ENCODE measurements around the gene SMG9. TPM values are rescaled to one million over a fixed set of nuclear protein-coding genes. Genes with fewer than 3 reads are reported as not detected.

Gene SMG9
- polyA plus RNA-seq, 1 of the 3 experiments (the other 2 are of a cell fraction), result 24.3 TPM

DNA sequence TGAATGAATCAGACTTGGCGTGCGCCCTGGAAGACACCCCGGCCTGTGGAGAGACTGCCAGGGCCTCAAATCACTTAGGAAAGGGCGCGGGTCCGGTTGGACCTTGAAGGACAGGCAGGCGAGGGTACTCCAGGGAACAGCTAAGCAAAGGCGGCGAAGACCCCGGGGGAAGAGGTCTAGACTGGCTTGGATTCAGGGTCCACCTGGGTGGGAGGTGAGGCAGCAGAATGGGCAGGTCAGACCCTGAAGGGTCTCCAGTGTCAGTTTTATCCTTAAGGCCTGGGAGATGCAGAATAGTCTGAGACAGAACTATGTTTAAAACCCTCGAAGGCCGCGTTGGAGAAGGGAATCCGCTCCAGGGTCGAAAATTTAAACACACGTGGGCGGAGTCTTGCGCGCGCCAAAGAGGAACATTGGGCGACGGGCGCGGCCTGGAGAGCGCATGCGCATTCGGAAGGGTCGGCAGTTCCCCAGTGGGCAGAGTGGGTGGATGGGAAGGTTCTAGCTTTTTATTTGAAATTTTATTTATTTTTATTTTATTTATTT, 567 bp upstream of the SMG9 start (continued):
- TF ChIP-seq NFIC (IDR thresholded peaks at IDR 0.05; ENCODE audit: borderline replicate concordance) (peak; percentile 95), FOXJ3 (CRISPR knock-in tag; IDR thresholded peaks at IDR 0.05) (no peak), RCOR1 (IDR thresholded peaks at IDR 0.05; ENCODE audit: low read length) (no peak), GATA2 (CRISPR knock-in tag; IDR thresholded peaks at IDR 0.05) (no peak), TEAD4 (IDR thresholded peaks at IDR 0.05; ENCODE audit: borderline replicate concordance, insufficient read depth) (peak; percentile 33; the same call in 1 of the 2 replicates), CHD2 (IDR thresholded peaks at IDR 0.05; ENCODE audit: low read length, partially characterized antibody) (no peak), GABPA (IDR thresholded peaks at IDR 0.05; ENCODE audit: low read depth) (no peak), NRF1 (IDR thresholded peaks at IDR 0.05; ENCODE audit: low read depth, low read length) (peak; percentile 54; the same call in 1 of the 2 replicates), FOXM1 (IDR thresholded peaks at IDR 0.05; ENCODE audit: low read depth) (0 out of 2 replicates have a peak, but pooled peaks have one; percentile 50), POLR2AphosphoS5 (IDR thresholded peaks at IDR 0.05; ENCODE audit: low read depth, low read length) (no peak; the same call in 1 of the 2 replicates), TCF12 (IDR thresholded peaks at IDR 0.05) (peak; percentile 5; the same call in 1 of the 2 replicates), YY1 (IDR thresholded peaks at IDR 0.05; ENCODE audit: low read depth) (no peak), FOSL2 (IDR thresholded peaks at IDR 0.05; ENCODE audit: borderline replicate concordance, low read depth) (peak; percentile 57; the same call in 1 of the 2 replicates), JUND (IDR thresholded peaks at IDR 0.05) (peak; percentile 23; the same call in 1 of the 2 replicates), RFX5 (IDR thresholded peaks at IDR 0.05; ENCODE audit: low read length) (no peak), RXRA (IDR thresholded peaks at IDR 0.05; ENCODE audit: borderline replicate concordance, low read depth) (no peak)
- TF ChIP-seq, protein P1, sequence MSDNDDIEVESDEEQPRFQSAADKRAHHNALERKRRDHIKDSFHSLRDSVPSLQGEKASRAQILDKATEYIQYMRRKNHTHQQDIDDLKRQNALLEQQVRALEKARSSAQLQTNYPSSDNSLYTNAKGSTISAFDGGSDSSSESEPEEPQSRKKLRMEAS (IDR thresholded peaks at IDR 0.05; ENCODE audit: low read depth), result peak; percentile 63
- TF ChIP-seq, protein P2, sequence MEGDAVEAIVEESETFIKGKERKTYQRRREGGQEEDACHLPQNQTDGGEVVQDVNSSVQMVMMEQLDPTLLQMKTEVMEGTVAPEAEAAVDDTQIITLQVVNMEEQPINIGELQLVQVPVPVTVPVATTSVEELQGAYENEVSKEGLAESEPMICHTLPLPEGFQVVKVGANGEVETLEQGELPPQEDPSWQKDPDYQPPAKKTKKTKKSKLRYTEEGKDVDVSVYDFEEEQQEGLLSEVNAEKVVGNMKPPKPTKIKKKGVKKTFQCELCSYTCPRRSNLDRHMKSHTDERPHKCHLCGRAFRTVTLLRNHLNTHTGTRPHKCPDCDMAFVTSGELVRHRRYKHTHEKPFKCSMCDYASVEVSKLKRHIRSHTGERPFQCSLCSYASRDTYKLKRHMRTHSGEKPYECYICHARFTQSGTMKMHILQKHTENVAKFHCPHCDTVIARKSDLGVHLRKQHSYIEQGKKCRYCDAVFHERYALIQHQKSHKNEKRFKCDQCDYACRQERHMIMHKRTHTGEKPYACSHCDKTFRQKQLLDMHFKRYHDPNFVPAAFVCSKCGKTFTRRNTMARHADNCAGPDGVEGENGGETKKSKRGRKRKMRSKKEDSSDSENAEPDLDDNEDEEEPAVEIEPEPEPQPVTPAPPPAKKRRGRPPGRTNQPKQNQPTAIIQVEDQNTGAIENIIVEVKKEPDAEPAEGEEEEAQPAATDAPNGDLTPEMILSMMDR (IDR thresholded peaks at IDR 0.05), result no peak
- TF ChIP-seq, protein P3, sequence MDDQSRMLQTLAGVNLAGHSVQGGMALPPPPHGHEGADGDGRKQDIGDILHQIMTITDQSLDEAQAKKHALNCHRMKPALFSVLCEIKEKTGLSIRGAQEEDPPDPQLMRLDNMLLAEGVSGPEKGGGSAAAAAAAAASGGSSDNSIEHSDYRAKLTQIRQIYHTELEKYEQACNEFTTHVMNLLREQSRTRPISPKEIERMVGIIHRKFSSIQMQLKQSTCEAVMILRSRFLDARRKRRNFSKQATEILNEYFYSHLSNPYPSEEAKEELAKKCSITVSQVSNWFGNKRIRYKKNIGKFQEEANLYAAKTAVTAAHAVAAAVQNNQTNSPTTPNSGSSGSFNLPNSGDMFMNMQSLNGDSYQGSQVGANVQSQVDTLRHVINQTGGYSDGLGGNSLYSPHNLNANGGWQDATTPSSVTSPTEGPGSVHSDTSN (IDR thresholded peaks at IDR 0.05), result no peak
- TF ChIP-seq, protein P4, sequence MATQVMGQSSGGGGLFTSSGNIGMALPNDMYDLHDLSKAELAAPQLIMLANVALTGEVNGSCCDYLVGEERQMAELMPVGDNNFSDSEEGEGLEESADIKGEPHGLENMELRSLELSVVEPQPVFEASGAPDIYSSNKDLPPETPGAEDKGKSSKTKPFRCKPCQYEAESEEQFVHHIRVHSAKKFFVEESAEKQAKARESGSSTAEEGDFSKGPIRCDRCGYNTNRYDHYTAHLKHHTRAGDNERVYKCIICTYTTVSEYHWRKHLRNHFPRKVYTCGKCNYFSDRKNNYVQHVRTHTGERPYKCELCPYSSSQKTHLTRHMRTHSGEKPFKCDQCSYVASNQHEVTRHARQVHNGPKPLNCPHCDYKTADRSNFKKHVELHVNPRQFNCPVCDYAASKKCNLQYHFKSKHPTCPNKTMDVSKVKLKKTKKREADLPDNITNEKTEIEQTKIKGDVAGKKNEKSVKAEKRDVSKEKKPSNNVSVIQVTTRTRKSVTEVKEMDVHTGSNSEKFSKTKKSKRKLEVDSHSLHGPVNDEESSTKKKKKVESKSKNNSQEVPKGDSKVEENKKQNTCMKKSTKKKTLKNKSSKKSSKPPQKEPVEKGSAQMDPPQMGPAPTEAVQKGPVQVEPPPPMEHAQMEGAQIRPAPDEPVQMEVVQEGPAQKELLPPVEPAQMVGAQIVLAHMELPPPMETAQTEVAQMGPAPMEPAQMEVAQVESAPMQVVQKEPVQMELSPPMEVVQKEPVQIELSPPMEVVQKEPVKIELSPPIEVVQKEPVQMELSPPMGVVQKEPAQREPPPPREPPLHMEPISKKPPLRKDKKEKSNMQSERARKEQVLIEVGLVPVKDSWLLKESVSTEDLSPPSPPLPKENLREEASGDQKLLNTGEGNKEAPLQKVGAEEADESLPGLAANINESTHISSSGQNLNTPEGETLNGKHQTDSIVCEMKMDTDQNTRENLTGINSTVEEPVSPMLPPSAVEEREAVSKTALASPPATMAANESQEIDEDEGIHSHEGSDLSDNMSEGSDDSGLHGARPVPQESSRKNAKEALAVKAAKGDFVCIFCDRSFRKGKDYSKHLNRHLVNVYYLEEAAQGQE (IDR thresholded peaks at IDR 0.05; ENCODE audit: low read depth, low read length), result no peak
- TF ChIP-seq, protein P5, sequence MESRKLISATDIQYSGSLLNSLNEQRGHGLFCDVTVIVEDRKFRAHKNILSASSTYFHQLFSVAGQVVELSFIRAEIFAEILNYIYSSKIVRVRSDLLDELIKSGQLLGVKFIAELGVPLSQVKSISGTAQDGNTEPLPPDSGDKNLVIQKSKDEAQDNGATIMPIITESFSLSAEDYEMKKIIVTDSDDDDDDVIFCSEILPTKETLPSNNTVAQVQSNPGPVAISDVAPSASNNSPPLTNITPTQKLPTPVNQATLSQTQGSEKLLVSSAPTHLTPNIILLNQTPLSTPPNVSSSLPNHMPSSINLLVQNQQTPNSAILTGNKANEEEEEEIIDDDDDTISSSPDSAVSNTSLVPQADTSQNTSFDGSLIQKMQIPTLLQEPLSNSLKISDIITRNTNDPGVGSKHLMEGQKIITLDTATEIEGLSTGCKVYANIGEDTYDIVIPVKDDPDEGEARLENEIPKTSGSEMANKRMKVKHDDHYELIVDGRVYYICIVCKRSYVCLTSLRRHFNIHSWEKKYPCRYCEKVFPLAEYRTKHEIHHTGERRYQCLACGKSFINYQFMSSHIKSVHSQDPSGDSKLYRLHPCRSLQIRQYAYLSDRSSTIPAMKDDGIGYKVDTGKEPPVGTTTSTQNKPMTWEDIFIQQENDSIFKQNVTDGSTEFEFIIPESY (IDR thresholded peaks at IDR 0.05; ENCODE audit: borderline replicate concordance, low read depth), result no peak

Data from SK-N-SH (cell line).